ENCODE results near the gene IL4R.
A peak's percentile ranks its signal among the peaks of the same experiment; 100 is the strongest.

The IL4R gene

DNA sequence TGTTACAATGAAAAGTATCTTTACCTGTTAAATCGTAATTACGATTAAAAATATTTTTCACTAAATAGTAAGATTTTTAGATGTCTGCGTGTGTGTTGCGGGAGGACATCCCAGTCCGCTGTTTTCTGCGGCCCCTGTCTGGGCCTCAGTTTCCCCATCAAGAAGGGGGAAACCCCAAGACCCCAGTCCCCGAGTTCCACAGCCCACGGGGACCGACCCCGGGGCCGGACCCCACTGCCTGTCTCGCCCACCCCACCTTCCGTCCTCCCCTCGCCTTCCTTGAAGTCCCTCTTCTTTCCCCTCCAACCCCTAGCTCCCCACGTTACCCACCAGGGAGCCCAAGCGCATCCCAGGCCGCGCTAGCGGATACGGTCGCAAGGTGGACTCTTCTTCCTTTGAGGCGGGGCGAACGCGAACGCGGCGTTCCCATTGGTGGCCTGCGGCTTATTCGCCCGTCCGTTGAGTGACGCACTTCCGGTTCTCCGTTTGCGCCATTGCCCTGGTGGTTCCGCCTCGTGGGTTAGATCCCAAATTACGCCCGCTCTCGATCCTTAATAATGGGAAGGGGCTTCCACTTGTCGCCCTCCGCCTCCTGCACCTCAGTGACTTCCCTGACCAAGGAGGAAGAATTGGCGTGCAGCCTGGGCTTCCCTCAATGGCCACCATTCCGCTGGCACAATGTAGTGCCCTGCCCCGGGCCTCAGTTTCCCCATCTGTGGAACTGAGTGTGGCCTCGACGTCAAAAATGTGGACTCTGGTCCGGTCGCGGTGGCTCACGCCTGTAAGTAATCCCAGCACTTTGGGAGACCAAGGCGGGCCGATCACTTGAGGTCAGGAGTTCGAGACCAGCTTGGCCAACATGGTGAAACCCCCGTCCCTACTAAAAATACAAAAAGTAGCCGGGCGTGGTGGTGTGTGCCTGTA is 45.1 kb upstream of the IL4R start, which contains the start of gene NSMCE1:
Gene NSMCE1, minus strand, starts transcription at position 397 of the 924 bp plus-strand sequence. CDS start 11,202 bp downstream, outside the sequence.
- Histone ChIP-seq H3K23ac (ENCODE audit: low read depth, low read length, poor library complexity) (peak within 1 kb of the TSS; percentile 9), H3K18ac (ENCODE audit: low read length) (peak within 1 kb of the TSS; percentile 93), H3K14ac (ENCODE audit: low read length) (no peak within 1 kb of the TSS), H2AK5ac (ENCODE audit: low read depth, low read length) (peak within 1 kb of the TSS; percentile 57), H3K4me1 (ENCODE audit: control insufficient read depth in 2 of 2, insufficient read depth in 1 of 2, low read depth in 1 of 2, low read length in 2 of 2) (peaks cover 5 to 6% of the 10 kb centered on the region in 2 donors), H2BK12ac (ENCODE audit: low read length) (no peak within 1 kb of the TSS), H3K79me1 (ENCODE audit: low read depth, low read length) (no peaks in the 10 kb centered on the region), H2BK15ac (ENCODE audit: low read length) (no peak within 1 kb of the TSS), H3K9me3 (replicated peaks in 1 of 2; ENCODE audit: control insufficient read depth in 2 of 2, insufficient read depth in 1 of 2, low read depth in 1 of 2, low read length in 2 of 2) (no peaks in the 10 kb centered on the region), H4K8ac (ENCODE audit: low read depth, low read length) (no peak within 1 kb of the TSS), H3K36me3 (replicated peaks in 1 of 2; ENCODE audit: control insufficient read depth in 2 of 2, insufficient read depth in 2 of 2, low read length in 2 of 2) (peaks cover 0 to 5% of the 10 kb centered on the region in 2 donors), H3K27me3 (ENCODE audit: control insufficient read depth in 3 of 3, insufficient read depth in 3 of 3, low read depth in 1 of 3, low read length in 3 of 3) (no peaks in the 10 kb centered on the region), H2AFZ (ENCODE audit: low read length) (peak within 1 kb of the TSS; percentile 86), H2BK120ac (ENCODE audit: low read depth, low read length) (no peak within 1 kb of the TSS), H3K4me2 (ENCODE audit: insufficient read depth, low read length, poor library complexity, severe bottlenecking) (peak within 1 kb of the TSS; percentile 74), H3K9ac (ENCODE audit: low read depth, low read length, poor library complexity) (peak within 1 kb of the TSS; percentile 79), H3K4ac (ENCODE audit: low read length) (no peak within 1 kb of the TSS), H3K27ac (replicated peaks; ENCODE audit: low read length) (no peak within 1 kb of the TSS), H3K4me3 (ENCODE audit: low read length in 2 of 2) (peak within 1 kb of the TSS; percentile 74 to 88), H2BK5ac (ENCODE audit: low read length) (no peak within 1 kb of the TSS), H4K91ac (ENCODE audit: low read depth, low read length, poor library complexity) (no peak within 1 kb of the TSS)
- WGBS, 2 donors (ENCODE audit: extremely low coverage in 2 of 2, insufficient read length in 2 of 2, insufficient replicate concordance in 1 of 2) = no CpG with 5 or more reads among the region's 58 CpGs
- peak; percentile 85 for DNase-seq (ENCODE audit: low spot score)

DNA sequence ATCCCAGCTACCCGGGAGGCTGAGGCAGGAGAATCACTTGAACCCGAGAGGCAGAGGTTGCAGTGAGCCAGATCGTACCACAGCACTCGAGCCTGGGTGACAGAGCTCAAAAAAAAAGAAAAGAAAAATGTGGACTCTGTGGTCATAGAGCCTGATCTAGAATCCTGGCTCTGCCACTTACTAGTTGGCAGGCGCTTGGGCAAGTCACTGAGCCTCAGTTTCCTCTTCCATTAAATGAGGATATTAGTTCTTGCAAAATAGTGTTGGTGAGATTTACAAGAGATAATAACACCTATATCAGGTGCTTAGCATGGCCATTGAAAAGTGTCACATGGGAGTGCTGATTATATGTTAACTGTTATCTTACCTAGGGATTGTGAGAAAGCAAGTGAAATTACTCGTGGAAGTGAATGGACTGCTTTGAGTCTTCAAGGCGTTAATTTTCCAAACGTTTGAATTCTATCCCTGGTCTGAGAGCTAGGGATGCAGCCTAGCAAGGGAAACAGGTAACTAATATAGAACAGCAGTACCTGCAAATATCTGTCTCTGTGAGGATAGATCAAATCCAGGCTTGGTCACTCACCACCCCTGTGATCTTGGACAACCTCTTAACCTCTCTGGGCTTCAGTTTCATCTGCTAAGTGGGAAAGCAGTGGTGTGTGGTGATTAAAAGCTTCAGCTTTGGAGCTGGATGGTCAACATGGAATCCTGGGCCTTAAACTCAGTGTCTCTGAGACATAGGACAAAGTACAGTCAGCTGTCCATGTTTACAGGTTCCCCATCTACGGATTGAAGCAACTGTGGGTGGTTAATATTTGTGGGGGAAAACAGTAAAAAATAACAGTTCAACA is 44.2 kb upstream of the IL4R start:
- H2BK120ac ChIP-seq (ENCODE audit: low read depth, low read length) = no peak overlapping the region
- H3K14ac ChIP-seq (ENCODE audit: low read length) = no peak overlapping the region
- no peak for DNase-seq (ENCODE audit: low spot score)

DNA sequence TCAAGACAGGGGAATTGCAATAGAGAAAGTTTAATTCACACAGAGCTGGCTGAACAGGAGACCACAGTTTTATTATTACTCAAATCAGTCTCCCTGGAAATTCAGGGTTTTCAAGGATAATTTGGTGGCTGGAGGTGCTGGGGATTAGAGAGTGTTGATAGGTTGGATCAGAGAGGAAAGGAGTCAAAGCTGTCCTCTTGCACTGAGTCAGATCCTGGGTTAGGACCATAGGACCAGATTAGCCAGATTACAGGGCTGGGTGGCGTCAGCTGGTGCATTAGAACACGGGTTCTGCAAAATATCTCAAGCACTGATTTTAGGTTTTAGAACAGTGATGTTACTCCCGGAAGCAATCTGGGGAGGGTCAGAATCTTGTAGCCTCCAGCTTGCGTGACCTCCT is 43.4 kb upstream of the IL4R start:
- no peak overlapping the region for H3K4me3 ChIP-seq (ENCODE audit: low read length in 2 of 2)
- WGBS, 2 donors (ENCODE audit: extremely low coverage in 2 of 2, insufficient read length in 2 of 2, insufficient replicate concordance in 1 of 2) = no CpG with 5 or more reads among the region's 4 CpGs

More for the DNA sequence above, 44.2 kb upstream of the IL4R start:
- Histone ChIP-seq H2AFZ (ENCODE audit: low read length) (peak overlapping the region; percentile 86), H4K91ac (ENCODE audit: low read depth, low read length, poor library complexity) (no peak overlapping the region), H2BK12ac (ENCODE audit: low read length) (no peak overlapping the region), H3K4me2 (ENCODE audit: insufficient read depth, low read length, poor library complexity, severe bottlenecking) (no peak overlapping the region), H3K23ac (ENCODE audit: low read depth, low read length, poor library complexity) (no peak overlapping the region), H2BK15ac (ENCODE audit: low read length) (no peak overlapping the region), H2AK5ac (ENCODE audit: low read depth, low read length) (no peak overlapping the region), H3K27me3 (ENCODE audit: control insufficient read depth in 3 of 3, insufficient read depth in 3 of 3, low read depth in 1 of 3, low read length in 3 of 3) (no peaks in the 10 kb centered on the region), H3K18ac (ENCODE audit: low read length) (no peak overlapping the region), H3K79me1 (ENCODE audit: low read depth, low read length) (no peaks in the 10 kb centered on the region), H3K4me3 (ENCODE audit: low read length in 2 of 2) (peak overlapping the region in 1 of 2 donors; percentile 74), H3K36me3 (replicated peaks in 1 of 2; ENCODE audit: control insufficient read depth in 2 of 2, insufficient read depth in 2 of 2, low read length in 2 of 2) (no peaks in the 10 kb centered on the region), H4K8ac (ENCODE audit: low read depth, low read length) (no peak overlapping the region), H3K9ac (ENCODE audit: low read depth, low read length, poor library complexity) (no peak overlapping the region), H3K9me3 (replicated peaks in 1 of 2; ENCODE audit: control insufficient read depth in 2 of 2, insufficient read depth in 1 of 2, low read depth in 1 of 2, low read length in 2 of 2) (no peaks in the 10 kb centered on the region), H3K4me1 (ENCODE audit: control insufficient read depth in 2 of 2, insufficient read depth in 1 of 2, low read depth in 1 of 2, low read length in 2 of 2) (peaks cover 5 to 6% of the 10 kb centered on the region in 2 donors), H3K4ac (ENCODE audit: low read length) (no peak overlapping the region), H3K27ac (replicated peaks; ENCODE audit: low read length) (no peak overlapping the region), H2BK5ac (ENCODE audit: low read length) (no peak overlapping the region)
- WGBS, 2 donors (ENCODE audit: extremely low coverage in 2 of 2, insufficient read length in 2 of 2, insufficient replicate concordance in 1 of 2) = no CpG with 5 or more reads among the region's 9 CpGs

More for the DNA sequence above, 43.4 kb upstream of the IL4R start:
- no peak overlapping the region for H2BK15ac ChIP-seq (ENCODE audit: low read length)
- no peak overlapping the region for H3K14ac ChIP-seq (ENCODE audit: low read length)
- no peak overlapping the region for H2BK5ac ChIP-seq (ENCODE audit: low read length)
- no peak overlapping the region for H4K8ac ChIP-seq (ENCODE audit: low read depth, low read length)
- H3K18ac ChIP-seq (ENCODE audit: low read length) = no peak overlapping the region
- H2AFZ ChIP-seq (ENCODE audit: low read length) = no peak overlapping the region
- no peak overlapping the region for H3K9ac ChIP-seq (ENCODE audit: low read depth, low read length, poor library complexity)
- H4K91ac ChIP-seq (ENCODE audit: low read depth, low read length, poor library complexity) = no peak overlapping the region
- H3K79me1 ChIP-seq (ENCODE audit: low read depth, low read length) = no peaks in the 10 kb centered on the region
- no peak overlapping the region for H2BK120ac ChIP-seq (ENCODE audit: low read depth, low read length)
- no peak overlapping the region for H3K23ac ChIP-seq (ENCODE audit: low read depth, low read length, poor library complexity)
- no peaks in the 10 kb centered on the region for H3K27me3 ChIP-seq (ENCODE audit: control insufficient read depth in 3 of 3, insufficient read depth in 3 of 3, low read depth in 1 of 3, low read length in 3 of 3)
- DNase-seq (ENCODE audit: low spot score) = no peak
- H2AK5ac ChIP-seq (ENCODE audit: low read depth, low read length) = no peak overlapping the region
- H2BK12ac ChIP-seq (ENCODE audit: low read length) = no peak overlapping the region
- no peaks in the 10 kb centered on the region for H3K36me3 ChIP-seq (replicated peaks in 1 of 2; ENCODE audit: control insufficient read depth in 2 of 2, insufficient read depth in 2 of 2, low read length in 2 of 2)
- no peak overlapping the region for H3K4me2 ChIP-seq (ENCODE audit: insufficient read depth, low read length, poor library complexity, severe bottlenecking)
- no peaks in the 10 kb centered on the region for H3K9me3 ChIP-seq (replicated peaks in 1 of 2; ENCODE audit: control insufficient read depth in 2 of 2, insufficient read depth in 1 of 2, low read depth in 1 of 2, low read length in 2 of 2)
- no peak overlapping the region for H3K4ac ChIP-seq (ENCODE audit: low read length)
- H3K4me1 ChIP-seq (ENCODE audit: control insufficient read depth in 2 of 2, insufficient read depth in 1 of 2, low read depth in 1 of 2, low read length in 2 of 2) = peaks cover 5 to 6% of the 10 kb centered on the region in 2 donors
- no peak overlapping the region for H3K27ac ChIP-seq (replicated peaks; ENCODE audit: low read length)
